Thoracic aorta (tissue), 2 donors: Measurements from ENCODE around the gene LAMP1. TPM values are rescaled to one million over a fixed set of nuclear protein-coding genes. Genes with fewer than 3 reads are reported as not detected.
"Not testable (repeated sequence)": the region's sequence is repeated elsewhere in the genome, so short reads cannot be mapped to it uniquely, and the experiment has no call there.

Experiments
- ATAC-seq: fragments of 150-250 bp; one replicate; pipeline ENCODE4 v1.8.0; 2017; ENCODE audit warnings: low read depth; ENCODE audit not compliant: insufficient number of reproducible peaks, low FRiP score
- DNase-seq: peaks from one replicate; pipeline ENCODE4 v3.0.0-alpha.2; 2020; ENCODE audit warnings: low spot score
- H3K27ac ChIP-seq, 2 donors: fragments of 200-600 bp; sonication (generic); 1 replicate in 1 of 2; 2 replicates in 1 of 2; pipeline ENCODE4 v1.5.1; 2016; ENCODE audit warnings: mild to moderate bottlenecking in 2 of 2, moderate library complexity in 2 of 2
- H3K27me3 ChIP-seq: fragments of 200-600 bp; sonication (generic); replicated peaks from 2 replicates; pipeline ENCODE4 v1.6.0; 2016; ENCODE audit warnings: mild to moderate bottlenecking; ENCODE audit not compliant: insufficient read depth
- H3K36me3 ChIP-seq: fragments of 200-600 bp; sonication (generic); one replicate; pipeline ENCODE4 v1.5.1; 2016
- H3K4me1 ChIP-seq, 2 donors: fragments of 200-600 bp; sonication (generic); 1 replicate in 1 of 2; 2 replicates in 1 of 2; pipeline versions ENCODE4 v1.5.1 to v1.6.0; 2016; ENCODE audit warnings: low read depth in 2 of 2, mild to moderate bottlenecking in 1 of 2; ENCODE audit not compliant: control insufficient read depth in 1 of 2
- H3K4me3 ChIP-seq: fragments of 200-600 bp; sonication (generic); 2 replicates; pipeline ENCODE4 v1.5.1; 2016; ENCODE audit warnings: mild to moderate bottlenecking
- H3K9me3 ChIP-seq: fragments of 200-600 bp; sonication (generic); 2 replicates; pipeline ENCODE4 v1.5.1; 2016
- CTCF ChIP-seq: fragments of 200-600 bp; sonication (generic); IDR thresholded peaks from one replicate; pipeline ENCODE4 v1.5.1; 2019; ENCODE audit warnings: antibody characterized with exemption
- total RNA-seq, 2 donors: library from RNA; depleted of rRNA; stranded (reverse); fragments of >200 nt; gene quantifications; one replicate each; pipeline versions ENCODE4 v1.1.0 to v1.2.3, GENCODE V29; 2016

The LAMP1 gene
- total RNA-seq, 2 donors from 2014 or later = 145 to 210 TPM

- no peak overlapping the region for H3K4me3 ChIP-seq
- TF ChIP-seq CTCF = no peak
- H3K4me1 ChIP-seq = no peaks in the 10 kb centered on the region
- H3K27ac ChIP-seq = no peak overlapping the region
- H3K9me3 ChIP-seq = no peaks in the 10 kb centered on the region
- ATAC-seq = no peak
- peaks cover 27% of the 10 kb centered on the region for H3K36me3 ChIP-seq
- no peaks in the 10 kb centered on the region for H3K27me3 ChIP-seq
- DNase-seq = no peak
Observed at GRCh38 chr13:113307491-113307890, 10.5 kb downstream of the LAMP1 start.

GRCh38 chr13:113309473-113309872, 12.4 kb downstream of the LAMP1 start:
- Histone ChIP-seq H3K4me3 (no peak overlapping the region), H3K27ac (no peak overlapping the region), H3K27me3 (no peaks in the 10 kb centered on the region), H3K4me1 (no peaks in the 10 kb centered on the region), H3K9me3 (no peaks in the 10 kb centered on the region), H3K36me3 (peaks cover 32% of the 10 kb centered on the region)
- TF ChIP-seq CTCF = no peak
- DNase-seq = no peak
- ATAC-seq = no peak

- not testable (repeated sequence) for H3K27me3 ChIP-seq, DNase-seq, H3K4me1 ChIP-seq, H3K4me3 ChIP-seq, H3K9me3 ChIP-seq, H3K27ac ChIP-seq, ATAC-seq
- H3K36me3 ChIP-seq = peaks cover 44% of the 10 kb centered on the region
Observed at GRCh38 chr13:113314112-113314511, 17.1 kb downstream of the LAMP1 start.

GRCh38 chr13:113314895-113315470, 17.9 kb downstream of the LAMP1 start:
- H3K36me3 ChIP-seq = peaks cover 47% of the 10 kb centered on the region
- not testable (repeated sequence) for DNase-seq, H3K4me3 ChIP-seq, H3K9me3 ChIP-seq, H3K27me3 ChIP-seq, H3K4me1 ChIP-seq, H3K27ac ChIP-seq, ATAC-seq

GRCh38 chr13:113315992-113316391, 19.0 kb downstream of the LAMP1 start:
- H3K4me3 ChIP-seq = no peak overlapping the region
- ATAC-seq (no peak), DNase-seq (no peak)
- H3K9me3 ChIP-seq = no peaks in the 10 kb centered on the region
- H3K27ac ChIP-seq = no peak overlapping the region
- no peaks in the 10 kb centered on the region for H3K27me3 ChIP-seq
- no peaks in the 10 kb centered on the region for H3K4me1 ChIP-seq
- peaks cover 46% of the 10 kb centered on the region for H3K36me3 ChIP-seq
- TF ChIP-seq CTCF = no peak

- Histone ChIP-seq H3K27me3 (no peaks in the 10 kb centered on the region), H3K9me3 (no peaks in the 10 kb centered on the region), H3K27ac (no peak overlapping the region), H3K4me1 (no peaks in the 10 kb centered on the region), H3K36me3 (peaks cover 47% of the 10 kb centered on the region), H3K4me3 (no peak overlapping the region)
- TF ChIP-seq CTCF = no peak
- no peak for ATAC-seq
- DNase-seq = no peak
Observed at GRCh38 chr13:113317031-113317430, 20.0 kb downstream of the LAMP1 start.
